H1 (cell line): ENCODE results near the gene PSME1.

Source experiments
- ATF2 ChIP-seq: IDR thresholded peaks from 2 replicates; pipeline ENCODE4 v1.6.1; 2012; ENCODE audit warnings: low read length, inconsistent platforms
- CREB1 ChIP-seq: IDR thresholded peaks from 2 replicates; pipeline ENCODE4 v1.6.1; 2012; ENCODE audit warnings: inconsistent platforms
- CTCF ChIP-seq, 3 experiments: IDR thresholded peaks; 1 replicate in 2 of 3; 2 replicates in 1 of 3; pipeline versions ENCODE4 v1.5.1 to v1.6.1; 2011; ENCODE audit warnings: low read length in 3 of 3, mild to moderate bottlenecking in 3 of 3, inconsistent platforms in 2 of 3, low read depth in 1 of 3, moderate library complexity in 1 of 3; ENCODE audit not compliant: insufficient read depth in 1 of 3; ENCODE audit errors: control extremely low read depth in 1 of 3
- EP300 ChIP-seq, 2 experiments: IDR thresholded peaks; 1 replicate in 1 of 2; 2 replicates in 1 of 2; pipeline ENCODE4 v1.6.1; 2011 to 2012; ENCODE audit warnings: low read depth in 2 of 2, low read length in 2 of 2, mild to moderate bottlenecking in 2 of 2, borderline replicate concordance in 1 of 2, inconsistent platforms in 1 of 2, moderate library complexity in 1 of 2
- EZH2 ChIP-seq: fragments of 200-600 bp; sonication (generic); IDR thresholded peaks from 2 replicates; pipeline ENCODE4 v1.7.1; 2012; ENCODE audit warnings: low read depth, mild to moderate bottlenecking, moderate library complexity, low read length, inconsistent platforms; ENCODE audit not compliant: severe bottlenecking
- FOSL1 ChIP-seq: IDR thresholded peaks from 2 replicates; pipeline ENCODE4 v1.6.1; 2011; ENCODE audit warnings: mild to moderate bottlenecking, low read depth, low read length, moderate library complexity; ENCODE audit not compliant: insufficient read depth
- MAFK ChIP-seq: IDR thresholded peaks from 2 replicates; pipeline ENCODE4 v1.6.1; 2012; ENCODE audit warnings: low read depth, mild to moderate bottlenecking, improper control_type of control experiment, low read length
- POLR2A ChIP-seq, 2 experiments: IDR thresholded peaks; 1 replicate in 1 of 2; 2 replicates in 1 of 2; pipeline ENCODE4 v1.6.1; 2011; ENCODE audit warnings: low read depth in 2 of 2, low read length in 2 of 2, mild to moderate bottlenecking in 2 of 2; ENCODE audit errors: control extremely low read depth in 1 of 2
- RNF2 ChIP-seq: fragments of 200-900, 300-1000 bp; sonication (generic); IDR thresholded peaks from 2 replicates; pipeline ENCODE4 v1.7.1; 2016; ENCODE audit warnings: borderline replicate concordance, low read depth, mild to moderate bottlenecking, antibody characterized with exemption, low read length; ENCODE audit not compliant: poor library complexity, severe bottlenecking; ENCODE audit errors: missing control alignments
- SIX5 ChIP-seq: IDR thresholded peaks from 2 replicates; pipeline ENCODE4 v1.6.1; 2011; ENCODE audit warnings: mild to moderate bottlenecking, low read depth, low read length
- TAF1 ChIP-seq: IDR thresholded peaks from 2 replicates; pipeline ENCODE4 v1.6.1; 2011; ENCODE audit warnings: mild to moderate bottlenecking, low read depth, low read length

GRCh38 chr14:24123424-24124417 lies 12.3 kb upstream of the PSME1 start:
- no peak for TF ChIP-seq EZH2
- TF ChIP-seq CTCF (IDR thresholded peaks at IDR 0.05; ENCODE audit: control extremely low read depth in 1 of 3, insufficient read depth in 1 of 3, low read depth in 1 of 3, low read length in 3 of 3) = no peak
- no peak for TF ChIP-seq SIX5
- TF ChIP-seq TAF1 = no peak
- no peak for TF ChIP-seq ATF2
- TF ChIP-seq POLR2A (IDR thresholded peaks at IDR 0.05; ENCODE audit: control extremely low read depth in 1 of 2, low read depth in 2 of 2, low read length in 2 of 2) = no peak
- no peak for TF ChIP-seq CREB1
- TF ChIP-seq FOSL1 = no peak
- TF ChIP-seq EP300 (IDR thresholded peaks at IDR 0.05; ENCODE audit: borderline replicate concordance in 1 of 2, low read depth in 2 of 2, low read length in 2 of 2) = no peak
- TF ChIP-seq RNF2 = no peak
- TF ChIP-seq MAFK = no peak
